ENCODE measurements around the gene MED12. TPM values are rescaled to one million over a fixed set of nuclear protein-coding genes. Genes with fewer than 3 reads are reported as not detected.

Gene MED12
- total RNA-seq, 1 experiment from 2014 or later, result 10.8 TPM

GRCh38 chrX:71105628-71106027 is 12.8 kb upstream of the MED12 start:
- no peak for DNase-seq (ENCODE audit: low spot score)
- in situ Hi-C loops (cut with HindIII; ENCODE audit: low sequenced_read_pairs), result no loop called here

DNA sequence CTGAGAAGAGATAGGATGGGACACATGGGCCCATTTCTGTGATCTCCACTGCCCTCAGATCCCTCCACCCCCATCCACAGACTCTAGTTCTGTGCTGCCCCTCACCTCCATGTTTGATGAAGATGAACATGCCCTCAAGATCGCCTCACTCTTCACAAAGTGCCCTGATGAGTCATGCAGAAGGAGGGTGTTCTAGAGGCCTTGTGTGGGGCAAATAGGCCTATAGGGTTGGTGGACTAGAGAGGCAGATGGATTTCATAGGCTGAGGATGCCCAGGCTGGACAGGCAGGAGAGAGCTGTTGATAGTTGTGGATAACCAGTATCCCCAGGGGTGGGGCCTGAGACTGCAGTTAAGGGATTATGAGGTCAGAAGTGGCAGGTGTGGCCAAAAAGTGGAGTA is 12.0 kb upstream of the MED12 start, which contains the start of gene CXorf65:
Gene CXorf65, minus strand, starts transcription at position 314 of the 400 bp plus-strand sequence. Its CDS starts 184 bp downstream, at position 130.
- in situ Hi-C loops (cut with HindIII; ENCODE audit: low sequenced_read_pairs), result no loop called here
- DNase-seq (ENCODE audit: low spot score), result no peak

- DNase-seq (ENCODE audit: low spot score), result no peak
- in situ Hi-C loops (cut with HindIII; ENCODE audit: low sequenced_read_pairs), result no loop called here
Observed at GRCh38 chrX:71107245-71107644, 11.2 kb upstream of the MED12 start.

GRCh38 chrX:71107762-71108360 is 10.5 kb upstream of the MED12 start:
- in situ Hi-C loops (cut with HindIII; ENCODE audit: low sequenced_read_pairs), result no loop called here
- no peak for DNase-seq (ENCODE audit: low spot score)

DNA sequence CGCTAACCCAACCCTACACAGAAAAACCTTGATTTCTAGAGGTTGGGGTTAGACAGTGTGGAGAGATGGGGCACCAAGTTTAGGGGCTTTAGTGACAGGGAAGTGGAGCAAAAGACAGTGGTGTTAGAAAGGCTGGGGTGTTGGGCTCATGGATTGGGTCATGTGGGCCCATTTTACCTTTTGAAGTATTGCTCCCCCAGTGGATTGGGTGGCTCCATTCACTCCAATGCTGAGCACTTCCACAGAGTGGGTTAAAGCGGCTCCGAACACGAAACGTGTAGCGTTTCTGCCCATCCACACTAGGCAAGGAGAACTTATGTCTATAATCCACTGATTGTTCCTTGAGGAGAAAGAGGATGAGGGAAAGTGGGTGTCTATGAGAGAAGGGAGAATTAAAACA is 9.3 kb upstream of the MED12 start:
- no peak for DNase-seq (ENCODE audit: low spot score)
- in situ Hi-C loops (cut with HindIII; ENCODE audit: low sequenced_read_pairs), result no loop called here

GRCh38 chrX:71111141-71111843 is 7.1 kb upstream of the MED12 start, which contains the start of gene IL2RG:
Gene IL2RG (minus strand): TSS chrX:71111577. CDS start chrX:71111539, 38 bp downstream.
- in situ Hi-C loops (cut with HindIII; ENCODE audit: low sequenced_read_pairs), result no loop called here
- no peak for DNase-seq (ENCODE audit: low spot score)

GRCh38 chrX:71111921-71112431 is 6.4 kb upstream of the MED12 start:
- in situ Hi-C loops (cut with HindIII; ENCODE audit: low sequenced_read_pairs), result no loop called here
- DNase-seq (ENCODE audit: low spot score), result no peak

DNA sequence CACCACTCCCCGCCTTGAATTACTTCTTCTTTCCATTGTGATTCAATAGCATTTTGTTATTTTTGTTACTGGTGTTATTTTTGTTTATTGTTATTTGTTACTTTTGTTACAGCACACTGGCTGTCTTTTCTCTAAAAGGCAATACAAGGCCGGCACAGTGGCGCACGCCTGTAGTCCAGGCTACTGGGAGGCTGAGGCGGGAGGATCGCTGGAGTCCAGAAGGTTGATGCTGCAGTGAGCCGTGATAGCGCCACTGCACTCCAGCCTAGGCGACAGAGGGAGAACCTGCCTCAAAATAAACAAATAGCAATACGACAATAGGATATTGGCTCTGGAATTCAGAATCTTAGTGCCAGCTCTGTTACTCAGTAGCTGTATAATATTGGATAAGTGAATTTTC is 1.0 kb upstream of the MED12 start:
- in situ Hi-C loops (cut with HindIII; ENCODE audit: low sequenced_read_pairs), result no loop called here
- no peak for DNase-seq (ENCODE audit: low spot score)

DNA sequence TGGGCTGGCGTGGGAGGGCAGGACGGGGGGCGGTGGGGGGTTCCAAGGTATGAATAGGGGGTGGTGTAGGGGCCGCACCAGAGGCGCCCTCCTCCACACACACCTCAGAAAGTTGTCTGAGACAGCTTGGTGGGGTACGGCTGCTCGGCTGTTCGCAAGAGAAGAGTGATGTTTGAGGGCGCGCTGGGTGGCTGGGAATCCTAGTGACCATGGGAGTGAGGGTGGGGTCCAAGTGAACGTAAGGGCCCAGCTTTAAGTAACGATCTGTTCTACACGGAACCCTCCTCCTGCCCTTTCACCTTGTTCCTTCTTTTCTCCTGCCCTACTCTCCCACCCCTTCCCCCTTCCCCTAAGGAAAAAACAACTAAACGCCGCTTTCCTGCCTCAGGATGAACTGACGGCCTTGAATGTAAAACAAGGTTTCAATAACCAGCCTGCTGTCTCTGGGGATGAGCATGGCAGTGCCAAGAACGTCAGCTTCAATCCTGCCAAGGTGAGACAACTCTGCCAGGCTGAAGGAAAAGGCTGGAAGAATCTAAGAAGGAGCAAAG is 664 bp downstream of the MED12 start:
- in situ Hi-C loops (cut with HindIII; ENCODE audit: low sequenced_read_pairs), result no loop called here
- DNase-seq (ENCODE audit: low spot score), result peak; percentile 32

DNA sequence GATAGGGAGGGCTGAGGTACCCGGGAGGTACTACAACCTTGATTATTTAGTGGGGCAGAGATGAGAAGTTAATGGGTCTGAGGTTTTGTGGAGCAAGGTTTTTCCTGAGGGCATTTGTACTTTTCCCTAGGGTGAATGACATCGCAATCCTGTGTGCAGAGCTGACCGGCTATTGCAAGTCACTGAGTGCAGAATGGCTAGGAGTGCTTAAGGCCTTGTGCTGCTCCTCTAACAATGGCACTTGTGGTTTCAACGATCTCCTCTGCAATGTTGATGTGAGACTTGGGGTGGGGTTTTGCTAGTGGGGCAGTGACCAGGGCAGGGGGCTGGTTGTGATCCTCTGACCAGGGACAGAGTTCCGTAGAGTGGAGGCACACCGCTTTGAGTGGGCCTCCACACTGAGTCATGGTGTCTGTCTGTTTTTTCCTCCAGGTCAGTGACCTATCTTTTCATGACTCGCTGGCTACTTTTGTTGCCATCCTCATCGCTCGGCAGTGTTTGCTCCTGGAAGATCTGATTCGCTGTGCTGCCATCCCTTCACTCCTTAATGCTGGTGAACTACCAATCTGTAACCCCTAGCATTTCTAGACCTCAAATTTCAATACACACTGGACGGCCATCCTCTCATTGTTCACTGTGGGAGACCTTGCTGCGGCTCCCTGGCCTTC is 9.9 kb downstream of the MED12 start:
- no peak for DNase-seq (ENCODE audit: low spot score)
- in situ Hi-C loops (cut with HindIII; ENCODE audit: low sequenced_read_pairs), result no loop called here

- in situ Hi-C loops (cut with HindIII; ENCODE audit: low sequenced_read_pairs), result no loop called here
- DNase-seq (ENCODE audit: low spot score), result peak; percentile 60
Observed at GRCh38 chrX:71128915-71129765, 10.7 kb downstream of the MED12 start.

DNA sequence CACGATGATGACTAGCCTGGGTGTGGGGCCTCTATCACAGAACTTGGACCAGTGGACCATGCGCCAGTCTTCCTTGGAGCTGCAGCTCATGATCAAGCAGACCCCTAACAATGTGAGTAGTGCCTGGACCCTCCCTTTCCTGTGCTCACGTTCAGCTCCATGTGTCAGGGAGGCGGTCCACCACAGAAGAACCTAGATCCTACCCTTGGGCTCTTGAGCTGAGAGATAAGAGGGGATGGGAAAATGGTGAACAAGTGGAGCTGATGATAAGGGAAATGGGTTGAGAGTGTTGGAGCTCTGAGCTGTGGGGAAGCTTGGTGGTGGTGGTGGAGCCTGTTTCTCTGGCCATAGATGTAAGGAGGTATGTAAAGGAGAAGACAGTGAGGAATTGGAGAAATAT is 13.1 kb downstream of the MED12 start:
- DNase-seq (ENCODE audit: low spot score), result no peak
- in situ Hi-C loops (cut with HindIII; ENCODE audit: low sequenced_read_pairs), result no loop called here

DNA sequence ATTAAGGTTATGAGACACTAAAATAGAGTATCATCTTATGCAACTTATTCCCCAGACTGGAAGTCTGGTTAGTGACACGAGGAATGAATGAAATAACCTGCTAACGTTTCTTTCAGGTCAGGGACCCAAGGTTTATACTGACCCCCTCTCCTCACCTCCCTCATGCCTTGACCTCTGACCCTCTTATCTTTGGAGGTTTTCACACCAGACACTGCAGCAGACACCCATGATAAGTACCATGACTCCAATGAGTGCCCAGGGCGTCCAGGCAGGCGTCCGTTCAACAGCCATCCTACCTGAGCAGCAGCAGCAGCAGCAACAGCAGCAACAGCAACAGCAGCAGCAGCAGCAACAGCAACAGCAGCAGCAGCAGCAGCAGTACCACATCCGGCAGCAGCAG is 22.0 kb downstream of the MED12 start:
- DNase-seq (ENCODE audit: low spot score), result no peak
- in situ Hi-C loops (cut with HindIII; ENCODE audit: low sequenced_read_pairs), result no loop called here

- in situ Hi-C loops (cut with HindIII; ENCODE audit: low sequenced_read_pairs), result no loop called here
- peak; percentile 43 for DNase-seq (ENCODE audit: low spot score)
Observed at GRCh38 chrX:71143508-71143907, 25.1 kb downstream of the MED12 start.

GRCh38 chrX:71144651-71145050 is 26.3 kb downstream of the MED12 start, which contains the start of gene NLGN3:
Gene NLGN3 (plus strand): TSS chrX:71144841. CDS start chrX:71147750, 2,909 bp downstream.
- peak; percentile 54 for DNase-seq (ENCODE audit: low spot score)
- in situ Hi-C loops (cut with HindIII; ENCODE audit: low sequenced_read_pairs), result no loop called here

DNA sequence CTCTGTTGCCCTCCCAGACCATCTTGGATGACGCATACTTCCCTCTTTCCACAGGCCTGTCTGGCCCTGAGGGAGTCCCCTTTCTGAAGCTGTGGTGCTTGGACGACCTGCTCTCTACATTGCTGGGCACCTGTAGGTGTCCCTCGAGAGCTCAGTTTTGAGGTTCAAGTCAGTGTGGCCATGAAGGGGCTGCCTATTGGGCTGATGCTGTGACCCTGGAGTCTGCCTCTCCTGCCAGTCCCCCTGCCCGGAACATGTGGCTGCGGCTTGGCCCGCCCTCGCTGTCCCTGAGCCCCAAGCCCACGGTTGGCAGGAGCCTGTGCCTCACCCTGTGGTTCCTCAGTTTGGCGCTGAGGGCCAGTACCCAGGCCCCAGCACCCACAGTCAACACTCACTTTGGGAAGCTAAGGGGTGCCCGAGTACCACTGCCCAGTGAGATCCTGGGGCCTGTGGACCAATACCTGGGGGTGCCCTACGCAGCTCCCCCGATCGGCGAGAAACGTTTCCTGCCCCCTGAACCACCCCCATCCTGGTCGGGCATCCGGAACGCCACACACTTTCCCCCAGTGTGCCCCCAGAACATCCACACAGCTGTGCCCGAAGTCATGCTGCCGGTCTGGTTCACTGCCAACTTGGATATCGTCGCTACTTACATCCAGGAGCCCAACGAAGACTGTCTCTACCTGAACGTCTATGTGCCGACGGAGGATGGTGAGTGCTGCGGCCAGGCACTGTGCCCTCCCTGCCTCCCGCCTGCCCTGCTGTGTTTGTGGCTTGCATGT is 29.3 kb downstream of the MED12 start:
- in situ Hi-C loops (cut with HindIII; ENCODE audit: low sequenced_read_pairs), result no loop called here
- DNase-seq (ENCODE audit: low spot score), result peak; percentile 72

GRCh38 chrX:71148278-71148663 is 29.9 kb downstream of the MED12 start:
- DNase-seq (ENCODE audit: low spot score), result no peak
- in situ Hi-C loops (cut with HindIII; ENCODE audit: low sequenced_read_pairs), result no loop called here

DNA sequence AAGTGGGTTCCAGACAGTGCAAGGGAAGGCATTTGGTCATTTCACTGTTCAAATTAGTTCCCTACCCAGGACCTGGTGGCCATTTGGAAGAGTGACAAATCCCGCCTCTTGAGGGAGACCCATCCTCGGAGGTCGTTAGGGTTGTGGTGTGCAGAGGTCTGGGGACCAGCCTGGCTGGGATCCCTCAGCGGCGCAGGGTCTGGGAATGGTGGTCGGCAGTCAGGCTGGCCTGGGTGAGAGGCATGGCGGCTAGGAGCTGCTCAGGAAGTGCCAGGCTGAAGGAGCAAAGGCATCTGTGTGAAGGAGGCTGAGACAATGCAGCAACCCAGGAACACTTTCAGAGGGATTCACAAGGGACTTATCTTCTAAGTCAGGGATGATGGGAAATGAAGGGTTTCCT is 33.0 kb downstream of the MED12 start:
- in situ Hi-C loops (cut with HindIII; ENCODE audit: low sequenced_read_pairs), result no loop called here
- DNase-seq (ENCODE audit: low spot score), result no peak

Data from G401 (cell line).